Tongue (tissue), 3 donors: ENCODE data around the gene PILRA. TPM values are rescaled to one million over a fixed set of nuclear protein-coding genes. Genes with fewer than 3 reads are reported as not detected.
A peak's percentile ranks its signal among the peaks of the same experiment; 100 is the strongest.
"Not testable (repeated sequence)": the region's sequence is repeated elsewhere in the genome, so short reads cannot be mapped to it uniquely, and the experiment has no call there.

Experiments
- DNase-seq: peaks from one replicate; pipeline ENCODE4 v3.0.0-alpha.2; 2015
- small RNA-seq: library from RNA; depleted of rRNA; stranded (forward); fragments of <200 nt; gene quantifications from one replicate; pipeline ENCODE3, GENCODE V24; 2014; ENCODE audit warnings: low replicate concordance
- total RNA-seq: library from RNA; depleted of rRNA; stranded (reverse); fragments of >200 nt; gene quantifications from one replicate; pipeline ENCODE4 v1.2.3, GENCODE V29; 2014

Gene PILRA
- total RNA-seq, 1 donor from 2014 or later, result 1.1 TPM

DNA sequence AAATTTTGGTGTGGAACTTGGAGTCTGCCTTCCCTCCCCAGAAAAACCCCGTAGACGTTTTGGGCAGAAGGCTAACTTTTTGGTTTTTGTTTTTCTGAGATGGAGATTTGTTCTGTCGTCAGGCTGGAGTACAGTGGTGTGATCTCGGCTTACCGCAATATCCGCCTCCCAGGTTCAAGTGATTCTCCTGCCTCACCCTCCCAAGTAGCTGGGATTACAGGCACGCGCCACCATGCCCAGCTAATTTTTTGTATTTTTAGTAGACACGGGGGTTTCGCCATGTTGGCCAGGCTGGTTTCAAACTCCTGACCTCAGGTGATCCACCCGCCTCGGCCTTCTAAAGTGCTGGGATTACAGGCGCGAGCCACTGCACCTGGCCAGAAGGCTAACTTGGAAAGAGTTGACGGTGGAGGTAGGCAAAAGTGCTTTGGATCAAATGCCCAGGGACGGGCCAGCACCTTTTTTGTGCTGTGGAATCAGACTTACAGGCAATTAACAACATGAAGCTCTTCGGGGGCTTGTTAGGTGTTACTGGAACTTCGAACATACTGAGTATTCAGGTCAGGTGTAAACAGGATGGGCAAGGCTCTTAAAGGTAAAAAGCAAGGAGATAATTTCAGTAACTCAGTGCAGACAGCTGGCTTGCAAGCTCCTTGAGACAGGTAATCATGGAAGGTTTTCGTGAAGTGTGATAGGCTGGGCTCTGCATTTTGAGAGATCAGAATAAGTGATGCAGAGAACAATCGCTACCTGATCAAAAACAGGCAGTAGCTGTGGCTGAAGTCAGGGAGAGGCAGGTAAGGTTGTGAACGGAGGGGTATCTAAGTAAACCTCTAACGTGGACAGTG lies 61.2 kb downstream of the PILRA start:
- DNase-seq, result no peak

DNA sequence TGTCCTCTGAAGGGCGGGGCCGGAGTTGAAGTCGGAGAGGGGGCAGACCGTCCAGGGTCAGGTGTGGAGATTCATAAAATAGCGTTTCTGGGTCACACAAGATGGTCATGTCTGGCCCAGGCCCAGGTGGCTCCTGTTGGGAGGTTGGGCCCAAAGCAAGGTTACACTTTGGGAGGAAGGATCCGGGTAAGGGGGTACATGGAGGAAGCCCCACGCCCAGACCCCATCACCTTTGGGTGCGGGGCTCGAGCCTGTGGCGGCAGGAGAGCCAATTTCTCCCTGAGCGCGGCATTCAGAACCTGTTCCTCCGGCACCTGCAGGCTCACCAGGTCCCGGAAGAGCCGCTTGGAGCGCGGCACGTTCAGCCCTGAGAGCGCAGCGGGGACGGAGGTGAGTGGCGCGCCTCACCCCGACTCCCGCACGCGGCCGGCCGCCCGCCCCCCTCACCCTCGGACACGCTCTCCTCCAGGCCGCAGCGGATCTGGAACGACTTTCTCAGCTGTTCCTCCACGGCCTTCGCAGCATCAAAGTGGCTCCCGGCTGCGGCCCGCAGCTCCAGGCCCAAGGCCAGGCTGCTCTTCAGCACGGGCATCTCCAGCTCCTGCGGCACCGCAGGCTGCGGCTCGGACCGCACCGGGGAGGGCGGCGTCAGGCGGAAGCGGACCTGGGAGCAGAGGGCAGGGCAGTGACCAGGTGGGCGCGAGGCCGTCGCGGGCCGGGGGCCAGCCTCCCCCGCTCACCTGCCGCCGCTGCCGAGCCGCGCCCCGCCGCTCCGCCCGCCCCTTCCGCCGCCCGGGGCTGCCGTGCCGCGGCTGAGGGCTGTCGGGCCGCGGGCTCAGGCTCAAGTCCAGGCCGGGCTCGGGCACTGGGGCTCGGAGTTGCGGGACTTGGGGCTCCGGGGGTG lies 62.4 kb downstream of the PILRA start:
- peak; percentile 47 for DNase-seq

DNA sequence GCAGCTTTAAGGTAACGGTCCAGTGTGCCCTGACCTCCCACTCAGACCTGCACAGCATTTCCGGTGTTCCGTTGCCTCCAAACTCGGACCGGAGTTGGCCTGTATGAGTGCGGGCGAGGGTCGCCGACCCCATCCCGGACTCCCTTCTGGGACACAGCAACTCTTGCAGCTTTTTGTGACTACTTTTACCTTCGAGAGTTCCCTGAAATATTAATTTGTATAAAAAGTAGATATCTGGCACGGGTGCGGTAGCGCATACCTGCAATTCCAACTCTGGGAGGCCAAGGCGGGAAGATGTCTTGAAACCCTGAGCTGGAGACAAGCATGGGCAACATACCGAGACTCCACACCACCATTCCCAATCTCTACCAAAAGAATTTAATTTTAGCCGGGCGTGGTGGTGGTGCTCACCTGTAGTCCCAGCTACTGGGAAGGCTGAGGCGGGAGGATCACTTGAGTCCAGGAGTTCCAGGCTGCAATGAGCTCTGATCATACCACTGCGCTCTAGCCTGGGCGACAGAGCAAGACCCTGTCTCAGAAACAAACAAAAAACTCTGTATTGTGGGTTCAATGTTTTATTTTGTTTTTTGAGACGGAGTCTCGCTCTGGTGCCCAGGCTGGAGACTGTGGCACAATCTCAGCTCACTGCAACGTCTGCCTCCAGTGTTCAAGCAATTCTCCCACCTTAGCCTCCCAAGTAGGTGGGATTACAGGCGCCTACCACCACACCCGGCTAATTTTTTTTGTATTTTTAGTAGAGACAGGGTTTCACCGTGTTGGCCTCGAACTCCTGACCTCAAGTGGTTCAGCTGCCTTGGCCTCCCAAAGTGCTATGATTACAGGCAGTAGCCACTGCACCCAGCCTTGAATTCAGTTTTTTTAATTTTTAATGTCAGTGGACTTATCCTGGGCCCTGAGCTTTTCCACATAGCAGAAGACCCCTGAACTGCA lies 64.1 kb downstream of the PILRA start:
- DNase-seq, result no peak

DNA sequence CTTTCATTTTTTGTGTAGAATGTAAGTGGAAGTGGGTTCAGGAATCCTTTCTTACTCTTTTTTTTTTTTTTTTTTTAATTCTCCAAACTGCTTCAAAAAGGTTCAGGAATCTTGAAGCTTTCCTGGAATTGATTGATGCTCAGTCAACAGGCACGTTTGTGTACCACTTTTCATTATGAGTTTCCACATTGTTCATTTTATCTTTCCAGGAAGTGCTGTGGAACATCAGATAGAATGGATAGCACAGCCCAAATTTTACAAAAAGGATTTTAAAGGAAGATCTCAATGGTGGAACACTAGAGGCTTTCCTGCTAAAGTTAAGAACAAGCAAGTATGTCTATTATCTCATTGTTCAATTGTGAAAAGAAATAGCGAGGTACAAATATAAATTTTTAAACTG lies 64.9 kb downstream of the PILRA start:
- DNase-seq, result no peak

DNA sequence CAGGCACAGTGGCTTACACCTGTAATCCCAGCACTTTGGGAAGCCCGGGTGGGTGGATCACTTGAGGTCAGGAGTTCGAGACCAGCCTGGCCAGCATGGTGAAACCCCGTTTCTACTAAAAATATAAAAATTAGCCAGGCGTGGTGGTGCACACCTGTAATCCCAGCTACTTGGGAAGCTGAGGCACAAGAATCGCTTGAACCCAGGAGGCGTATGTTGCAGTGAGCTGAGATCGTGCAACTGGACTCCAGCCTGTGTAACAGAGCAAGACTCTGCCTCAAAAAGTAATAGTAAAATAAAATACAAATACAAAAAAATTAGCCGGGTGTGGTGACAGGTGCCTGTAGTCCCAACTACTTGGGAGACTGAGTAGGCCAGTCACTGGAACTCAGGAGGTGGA lies 65.4 kb downstream of the PILRA start:
- DNase-seq, result not testable (repeated sequence)

DNA sequence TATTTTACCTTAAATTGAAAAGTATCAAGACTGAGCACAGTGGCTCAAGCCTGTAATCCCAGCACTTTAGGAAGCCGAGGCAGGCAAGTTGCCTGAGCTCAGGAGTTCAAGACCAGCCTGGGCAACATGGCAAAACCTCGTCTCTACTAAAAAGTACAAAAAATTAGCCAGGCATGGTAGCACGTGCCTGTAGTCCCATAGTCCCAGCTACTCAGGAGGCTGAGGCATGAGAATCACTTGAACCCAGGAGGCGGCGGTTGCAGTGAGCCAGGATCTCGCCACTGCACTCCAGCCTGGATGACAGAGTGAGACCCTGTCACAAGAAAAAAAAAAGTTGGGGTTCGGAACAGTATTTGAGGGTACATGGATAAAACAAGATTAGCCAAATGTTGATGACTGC lies 66.0 kb downstream of the PILRA start:
- DNase-seq, result not testable (repeated sequence)

DNA sequence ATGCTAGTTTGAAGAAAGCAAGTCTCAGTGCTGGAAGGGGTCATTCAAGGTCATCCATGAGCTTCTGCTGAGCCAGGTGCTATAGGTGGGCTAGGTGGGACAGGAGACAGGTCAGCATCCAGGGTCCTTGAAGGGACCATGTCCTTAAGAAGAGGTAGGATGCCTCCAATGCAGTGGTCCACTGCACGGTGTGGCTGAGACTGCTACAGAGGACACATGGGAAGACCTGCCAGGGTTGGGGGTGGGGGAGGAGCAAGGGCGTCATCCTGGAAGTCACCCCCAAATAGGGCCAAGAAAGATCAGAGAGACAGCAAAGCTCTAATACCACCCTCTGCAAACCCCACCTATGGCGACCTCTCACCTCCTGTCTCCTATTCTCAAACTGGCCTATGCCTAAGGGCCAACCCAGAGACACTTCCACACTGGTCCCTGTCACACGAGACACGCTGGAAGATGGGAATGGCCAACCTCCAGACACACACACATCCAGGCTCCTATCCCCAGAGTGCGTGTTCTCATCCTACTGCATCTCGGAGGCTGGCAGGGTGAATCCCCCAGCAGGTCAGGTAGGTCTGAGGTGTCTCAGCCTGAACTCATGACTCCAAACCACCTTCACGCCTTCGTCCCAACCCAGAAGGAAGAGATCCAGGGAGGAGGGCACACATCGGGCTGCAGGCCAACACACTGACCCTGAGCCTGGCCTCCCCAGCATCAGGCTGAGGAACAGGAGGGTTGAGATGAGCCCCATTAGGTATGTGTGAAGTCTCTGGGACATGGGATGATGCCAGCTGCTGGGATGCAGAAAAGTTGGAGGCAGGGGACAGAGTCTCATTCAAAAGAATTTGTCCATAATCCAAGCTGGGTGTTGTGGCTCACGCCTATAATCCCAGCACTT lies 68.6 kb downstream of the PILRA start:
- DNase-seq, result no peak

DNA sequence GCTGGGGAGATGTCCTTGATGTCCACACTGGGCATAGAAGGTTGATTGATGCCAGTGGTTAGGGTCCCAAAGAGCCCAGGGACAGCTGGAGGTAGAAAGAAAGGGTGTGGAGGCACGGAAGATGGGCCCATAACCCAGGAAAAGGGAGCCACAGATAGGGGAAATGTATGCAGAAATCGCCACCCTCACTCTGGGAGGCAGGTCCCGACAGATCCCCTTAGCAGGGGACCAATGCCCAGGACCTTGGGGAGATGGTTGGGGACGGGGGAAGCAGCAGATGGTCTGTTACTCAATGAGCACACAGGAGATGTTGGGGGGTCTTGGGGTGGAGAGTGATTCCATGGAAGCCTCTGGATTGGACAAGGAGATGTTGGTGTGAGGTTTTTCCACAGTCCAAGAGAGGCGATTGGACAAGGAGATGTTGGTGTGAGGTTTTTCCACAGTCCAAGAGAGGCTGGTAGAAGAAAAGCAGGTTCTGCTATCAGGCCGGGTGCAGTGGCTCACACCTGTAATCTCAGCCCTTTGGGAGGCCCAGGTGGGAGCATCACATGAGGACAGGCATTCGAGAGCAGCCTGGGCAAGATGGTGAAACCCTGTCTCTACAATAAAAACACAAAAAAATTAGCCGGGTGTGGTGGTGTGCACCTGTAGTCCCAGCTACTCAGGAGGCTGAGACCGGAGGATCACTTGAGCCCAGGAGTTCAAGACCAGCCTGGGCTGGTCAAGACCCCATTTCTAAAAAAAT lies 70.0 kb downstream of the PILRA start:
- no peak for DNase-seq

DNA sequence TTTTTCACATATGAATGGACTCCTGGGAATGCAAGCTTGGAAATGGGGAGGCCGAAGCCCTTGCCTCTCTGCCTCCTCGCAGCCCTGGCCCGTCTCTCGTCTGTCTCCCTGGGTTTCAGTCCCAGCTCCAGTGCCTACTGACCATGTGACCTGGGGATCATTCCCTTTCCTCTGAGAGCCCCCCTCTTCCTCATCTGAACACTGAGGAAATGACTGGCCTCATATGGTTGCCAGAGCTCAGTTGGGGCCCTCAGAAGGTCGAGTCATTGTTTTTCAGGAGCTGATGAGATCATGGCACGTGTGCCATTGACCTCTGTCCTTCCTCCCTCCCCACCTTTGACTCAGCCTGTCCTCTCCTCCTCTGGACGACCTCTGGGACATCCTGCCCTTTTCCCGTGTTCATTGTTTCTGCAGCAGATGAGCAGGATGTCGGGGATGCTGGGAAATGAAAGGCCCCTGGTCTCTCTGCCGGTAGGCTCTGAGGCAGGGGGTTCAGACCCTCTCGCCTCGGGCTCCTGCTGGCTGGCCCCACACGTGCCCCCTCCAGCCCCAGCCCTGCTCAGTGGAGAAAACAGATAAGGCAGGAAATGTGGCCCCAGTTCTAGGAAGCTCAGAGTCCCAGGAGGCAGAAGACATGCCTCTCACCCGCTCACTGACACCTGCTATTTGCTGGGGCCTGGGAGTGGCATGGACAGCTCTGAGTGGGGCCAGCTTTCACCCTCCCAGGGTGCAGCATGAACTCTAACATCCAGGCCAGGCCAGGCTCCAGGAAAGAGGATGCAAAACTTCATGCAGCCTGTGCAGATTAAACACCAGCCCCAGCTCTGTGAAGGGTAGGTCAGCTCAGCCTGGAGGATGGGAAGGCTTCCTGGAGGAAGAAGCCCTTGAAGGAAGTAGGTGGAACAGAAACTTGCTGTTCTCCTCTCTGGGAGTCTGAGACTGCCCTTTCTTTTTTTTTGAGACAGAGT lies 71.3 kb downstream of the PILRA start:
- no peak for DNase-seq

DNA sequence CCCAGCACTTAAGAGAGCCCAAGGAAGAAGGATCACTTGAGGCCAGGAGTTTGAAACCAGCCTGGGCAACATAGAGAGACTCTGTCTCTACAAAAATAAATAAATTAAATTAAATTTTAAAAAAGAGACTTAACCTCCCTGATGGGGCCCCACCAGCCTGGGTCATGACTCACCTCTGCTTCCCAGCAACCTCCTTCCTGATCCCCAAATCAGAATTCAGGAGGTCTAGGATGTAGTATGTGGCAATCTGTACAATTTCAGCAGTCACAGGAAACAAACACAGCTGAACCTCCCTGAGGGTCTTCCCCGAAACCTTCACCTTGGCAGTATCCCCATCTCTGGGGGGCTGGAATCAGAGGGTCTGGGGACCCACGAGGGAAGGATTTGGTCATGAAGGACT lies 72.8 kb downstream of the PILRA start:
- DNase-seq, result no peak

DNA sequence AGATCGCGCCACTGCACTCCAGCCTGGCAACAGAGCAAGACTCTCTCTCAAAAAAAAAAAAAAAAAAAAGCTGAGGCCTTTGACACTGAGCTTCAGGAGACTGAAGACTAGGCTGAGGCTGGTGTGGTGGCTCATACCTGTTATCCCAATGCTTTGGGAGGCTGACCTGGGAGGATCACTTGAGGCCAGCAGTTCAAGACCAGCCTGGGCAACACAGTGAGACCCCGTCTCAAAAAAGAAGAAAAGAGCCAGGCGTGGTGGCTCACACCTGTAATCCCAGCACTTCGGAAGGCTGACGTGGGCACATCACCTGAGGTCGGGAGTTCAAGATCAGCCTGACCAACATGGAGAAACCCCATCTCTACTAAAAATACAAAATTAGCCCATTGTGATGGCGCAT lies 74.1 kb downstream of the PILRA start:
- not testable (repeated sequence) for DNase-seq

DNA sequence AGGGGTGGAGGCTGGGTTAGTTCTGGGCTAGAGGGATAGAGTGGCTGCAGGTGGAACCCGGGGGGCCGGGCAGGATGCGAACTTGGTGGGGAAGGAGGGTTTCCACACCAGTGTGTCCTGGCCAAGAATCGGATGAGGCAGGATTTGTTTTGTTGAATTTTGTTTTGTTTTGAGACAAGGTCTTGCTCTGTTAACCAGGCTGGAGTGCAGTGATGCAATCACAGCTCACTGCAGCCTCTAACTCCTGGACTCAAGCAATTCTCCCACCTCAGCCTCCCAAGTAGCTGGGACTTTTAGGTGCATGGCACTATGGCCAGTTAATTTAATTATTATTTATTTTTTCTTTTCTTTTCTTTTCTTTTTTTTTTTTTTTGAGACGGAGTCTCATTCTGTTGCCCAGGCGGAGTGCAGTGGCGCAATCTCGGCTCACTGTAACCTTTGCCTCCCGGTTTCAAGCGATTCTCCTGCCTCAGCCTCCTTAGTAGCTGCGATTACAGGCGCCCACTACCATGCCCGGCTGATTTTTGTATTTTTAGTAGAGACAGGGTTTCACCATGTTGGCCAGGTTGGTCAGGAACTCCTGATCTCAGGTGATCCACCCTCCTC lies 76.0 kb downstream of the PILRA start:
- DNase-seq, result no peak

Small RNA genes within 50 kb of the gene (small RNA-seq; reads per million reads assigned to genes)
- not detected for gene RF00019

Other genes starting within 250 kb of the PILRA start
- 0.82 TPM for gene MBLAC1, start 246.5 kb upstream of the PILRA start, total RNA-seq
- gene LAMTOR4, start 224.6 kb upstream of the PILRA start, total RNA-seq, result 57.7 TPM
- gene TRAPPC14, start 214.8 kb upstream of the PILRA start, total RNA-seq, result 4.5 TPM
- 9.2 TPM for gene GAL3ST4, start 204.9 kb upstream of the PILRA start, total RNA-seq
- gene GPC2, start 196.1 kb upstream of the PILRA start, total RNA-seq, result 5.7 TPM
- gene STAG3, start 195.6 kb upstream of the PILRA start, total RNA-seq, result 0.72 TPM
- gene PVRIG, start 153.5 kb upstream of the PILRA start, total RNA-seq, result not detected
- not detected for gene SPDYE3, start 65.8 kb upstream of the PILRA start, total RNA-seq
- 14.8 TPM for gene PILRB, start 15.4 kb upstream of the PILRA start, total RNA-seq
- gene ZCWPW1, start 55.2 kb downstream of the PILRA start, total RNA-seq, result 2.1 TPM
- gene MEPCE, start 56.3 kb downstream of the PILRA start, total RNA-seq, result 23.9 TPM
- 10.3 TPM for gene PPP1R35, start 63.0 kb downstream of the PILRA start, total RNA-seq
- gene SPACDR, start 90.8 kb downstream of the PILRA start, total RNA-seq, result not detected
- 25.2 TPM for gene TSC22D4, start 105.7 kb downstream of the PILRA start, total RNA-seq
- 2.3 TPM for gene NYAP1, start 110.4 kb downstream of the PILRA start, total RNA-seq
- gene AGFG2, start 165.7 kb downstream of the PILRA start, total RNA-seq, result 7.6 TPM
- gene SAP25, start 200.4 kb downstream of the PILRA start, total RNA-seq, result 2.9 TPM
- gene LRCH4, start 212.6 kb downstream of the PILRA start, total RNA-seq, result 30.1 TPM
- 1.2 TPM for gene FBXO24, start 212.8 kb downstream of the PILRA start, total RNA-seq
- 88.0 TPM for gene PCOLCE, start 228.9 kb downstream of the PILRA start, total RNA-seq
- 4.4 TPM for gene MOSPD3, start 239.1 kb downstream of the PILRA start, total RNA-seq